NCI-H2196 treated with DMSO at 0.1 percent for 48 hours (cell line): Measurements from ENCODE around the gene ECI1.

Source experiments
- DNase-seq: peaks from one replicate; lab custom pipeline; 2025; ENCODE audit not compliant: unreplicated experiment; lab: John Stamatoyannopoulos, UW

Gene ECI1, protein sequence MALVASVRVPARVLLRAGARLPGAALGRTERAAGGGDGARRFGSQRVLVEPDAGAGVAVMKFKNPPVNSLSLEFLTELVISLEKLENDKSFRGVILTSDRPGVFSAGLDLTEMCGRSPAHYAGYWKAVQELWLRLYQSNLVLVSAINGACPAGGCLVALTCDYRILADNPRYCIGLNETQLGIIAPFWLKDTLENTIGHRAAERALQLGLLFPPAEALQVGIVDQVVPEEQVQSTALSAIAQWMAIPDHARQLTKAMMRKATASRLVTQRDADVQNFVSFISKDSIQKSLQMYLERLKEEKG

DNA sequence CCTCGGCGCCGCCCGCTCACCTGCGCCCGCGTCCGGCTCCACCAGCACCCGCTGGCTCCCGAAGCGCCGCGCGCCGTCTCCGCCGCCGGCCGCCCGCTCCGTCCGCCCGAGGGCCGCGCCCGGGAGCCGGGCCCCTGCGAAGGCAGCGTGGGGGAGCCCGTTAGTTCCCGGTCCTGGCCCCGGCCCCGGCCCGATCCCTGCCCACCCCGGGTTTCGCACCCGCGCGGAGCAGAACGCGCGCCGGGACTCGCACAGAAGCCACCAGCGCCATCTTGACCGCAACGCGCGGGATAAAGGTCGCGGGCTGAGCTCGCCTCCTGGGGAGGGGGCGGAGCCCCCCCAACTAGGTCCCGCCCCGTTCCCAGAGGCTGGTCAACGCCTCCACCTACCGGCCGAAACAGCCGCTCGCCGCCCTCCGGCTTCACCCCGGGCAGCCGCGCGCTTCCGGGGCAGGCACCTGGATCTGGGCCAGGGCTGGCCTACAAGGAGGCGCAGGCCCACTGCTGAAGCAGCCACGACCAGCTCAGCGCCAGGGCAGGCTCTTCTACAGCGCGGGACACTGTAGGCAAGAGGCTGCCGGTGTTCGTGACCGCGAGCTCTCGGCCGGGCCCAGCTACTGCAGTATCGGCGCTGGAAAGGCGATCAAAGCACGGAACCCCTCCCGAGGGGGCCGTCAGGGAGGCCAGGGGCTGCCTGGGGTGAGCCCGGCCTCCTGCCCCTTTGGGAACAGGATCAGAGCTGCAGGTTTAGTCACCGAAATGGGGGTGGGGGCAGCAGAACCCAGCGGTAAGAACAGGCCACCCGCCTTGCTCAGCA lies at the start of gene ECI1:
Gene ECI1 (minus strand): TSS at position 292 of the 816 bp plus-strand sequence. CDS start 21 bp downstream, at position 271.
- DNase-seq, result peak; percentile 92

- no peak for DNase-seq
Measured at GRCh38 chr16:2299915-2300192, 48.5 kb upstream of the ECI1 start.

GRCh38 chr16:2299121-2299914 lies 47.9 kb upstream of the ECI1 start:
- no peak for DNase-seq

- no peak for DNase-seq
Measured at GRCh38 chr16:2298621-2299020, 47.2 kb upstream of the ECI1 start.

GRCh38 chr16:2297506-2297860 lies 46.1 kb upstream of the ECI1 start:
- no peak for DNase-seq

- DNase-seq, result no peak
Measured at GRCh38 chr16:2296661-2297505, 45.5 kb upstream of the ECI1 start.

GRCh38 chr16:2295056-2295798 lies 43.8 kb upstream of the ECI1 start:
- DNase-seq, result no peak

- no peak for DNase-seq
Measured at GRCh38 chr16:2292221-2292620, 40.8 kb upstream of the ECI1 start.

DNA sequence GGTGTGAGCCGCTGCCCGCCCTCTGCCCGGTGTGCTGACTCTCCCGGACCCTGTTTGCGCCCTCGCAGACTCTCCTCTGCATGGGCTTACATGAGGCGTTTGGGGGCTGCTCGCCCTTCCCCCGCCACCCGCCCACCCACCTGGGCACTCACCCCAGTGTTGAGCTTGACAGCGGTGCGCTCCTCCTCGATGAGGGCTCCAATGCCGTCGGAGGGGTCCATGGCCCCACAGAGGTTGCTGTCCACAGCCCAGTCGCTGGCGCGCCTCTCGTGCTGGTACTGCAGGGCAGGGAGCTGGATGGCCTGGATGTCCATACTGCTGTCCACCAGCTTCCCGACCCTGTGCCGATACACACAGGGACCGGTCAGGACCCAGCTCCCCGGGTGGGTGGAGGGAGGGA lies 37.9 kb upstream of the ECI1 start:
- no peak for DNase-seq

- no peak for DNase-seq
Measured at GRCh38 chr16:2288726-2289125, 37.3 kb upstream of the ECI1 start.

DNA sequence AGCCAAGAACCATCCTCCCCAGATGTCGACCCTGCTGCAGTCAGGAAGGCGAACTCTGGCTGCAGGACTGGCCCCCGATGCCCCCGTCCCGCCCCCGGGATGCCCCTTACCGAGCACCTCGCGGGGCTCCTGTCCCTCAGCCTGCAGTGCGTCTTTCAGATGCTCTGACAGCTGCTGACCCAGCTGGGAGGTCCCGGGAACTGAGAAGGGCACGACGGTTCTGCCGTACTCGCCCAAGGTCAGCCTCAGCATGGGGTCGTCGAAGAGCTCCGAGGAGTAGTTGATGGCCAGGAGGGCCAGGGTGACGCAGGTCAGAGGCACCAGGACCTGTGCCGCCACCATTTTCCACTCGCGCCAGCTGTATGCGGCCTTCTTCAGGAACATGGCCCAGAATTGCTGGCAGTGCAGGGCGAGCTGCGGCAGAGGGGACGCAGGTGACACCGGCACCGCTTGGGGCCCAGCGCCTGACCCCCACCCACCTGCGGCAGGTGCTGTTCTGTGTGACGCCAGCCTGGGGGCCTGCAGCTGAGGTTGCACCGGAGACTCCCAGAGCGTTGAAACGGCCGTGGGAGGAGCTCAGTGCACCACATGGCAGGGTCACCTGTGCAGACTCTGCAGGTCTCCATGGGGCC lies 36.6 kb upstream of the ECI1 start:
- no peak for DNase-seq

DNA sequence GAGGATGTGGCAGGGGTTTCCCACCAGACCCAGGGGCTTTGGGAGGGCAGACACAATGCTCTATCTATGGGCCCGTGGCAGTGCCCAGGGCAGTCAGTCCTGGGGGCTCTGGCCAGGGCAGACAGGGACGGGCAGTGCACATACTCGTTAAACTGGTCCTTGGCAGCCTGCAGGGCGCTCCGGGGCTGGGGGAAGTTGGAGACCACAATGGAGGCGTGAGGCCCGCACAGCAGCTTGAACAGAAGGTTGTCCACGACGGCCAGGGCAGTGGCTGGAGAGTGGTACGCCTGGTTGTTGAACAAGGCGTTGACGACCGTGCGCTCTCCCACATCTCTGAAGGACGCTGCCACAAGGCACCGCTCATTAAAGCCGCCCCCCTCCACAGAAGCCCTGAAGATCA lies 35.2 kb upstream of the ECI1 start:
- DNase-seq, result no peak

- no peak for DNase-seq
Measured at GRCh38 chr16:2285731-2286191, 34.4 kb upstream of the ECI1 start.

- DNase-seq, result no peak
Measured at GRCh38 chr16:2284797-2285576, 33.6 kb upstream of the ECI1 start.

DNA sequence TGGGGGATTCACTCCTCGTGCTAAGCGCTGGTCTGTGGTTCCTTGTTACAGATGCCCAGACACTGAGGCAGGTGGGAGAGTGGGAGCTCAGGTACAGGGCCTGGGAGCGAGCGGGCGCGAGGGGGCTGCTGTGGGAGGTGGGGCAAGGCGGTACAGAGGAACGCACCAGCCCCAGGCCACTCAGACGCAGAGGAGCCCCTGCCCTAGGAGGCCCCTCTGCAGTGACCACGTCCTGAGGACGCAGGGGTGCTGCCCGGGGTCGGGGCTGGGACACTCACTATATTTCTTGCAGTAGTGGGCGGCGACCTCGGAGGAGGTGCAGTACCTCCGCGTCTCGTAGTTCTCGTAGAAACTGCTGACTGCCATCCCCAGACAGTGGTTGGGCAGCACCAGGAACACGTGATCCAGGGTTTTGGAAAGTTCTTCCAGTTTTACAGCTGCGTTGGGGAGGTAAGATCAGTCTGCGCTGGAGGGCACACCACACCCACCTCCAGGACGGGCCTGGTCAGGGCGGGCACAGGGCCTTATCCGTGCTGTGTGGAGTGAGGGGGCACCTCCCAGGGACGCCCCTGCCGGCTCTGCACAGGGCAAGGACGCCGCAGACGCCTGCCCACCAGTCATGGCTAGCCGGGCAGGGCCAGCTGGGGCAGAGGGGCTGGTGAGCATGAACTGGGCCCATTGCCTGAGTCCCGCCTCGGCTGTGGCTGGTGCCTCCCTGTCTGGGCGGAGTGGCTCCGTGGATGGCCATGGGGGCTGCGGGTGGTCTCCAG lies 32.8 kb upstream of the ECI1 start:
- no peak for DNase-seq

- DNase-seq, result no peak
Measured at GRCh38 chr16:2282866-2283555, 31.6 kb upstream of the ECI1 start.

GRCh38 chr16:2282262-2282661 lies 30.9 kb upstream of the ECI1 start:
- no peak for DNase-seq
